ENCODE results near the gene GPR119. TPM values are rescaled to one million over a fixed set of nuclear protein-coding genes. Genes with fewer than 3 reads are reported as not detected.

The GPR119 gene
- total and polyA plus RNA-seq, 2 of the 4 experiments (the other 2 are of a cell fraction), result not detected

- Histone ChIP-seq H2BK15ac (ENCODE audit: low read depth, low read length) (no peak overlapping the region), H3K36me3 (ENCODE audit: control insufficient read depth, insufficient read depth, low read length) (peaks cover 8% of the 10 kb centered on the region), H2AFZ (replicated peaks; ENCODE audit: low read length, poor library complexity) (no peak overlapping the region), H3K27me3 (ENCODE audit: control insufficient read depth, insufficient read depth, low read length) (no peaks in the 10 kb centered on the region; the same call in 1 of the 2 replicates), H3K27ac (ENCODE audit: insufficient read depth, low read length) (no peak overlapping the region), H2AK5ac (ENCODE audit: low read depth, low read length) (no peak overlapping the region), H4K8ac (ENCODE audit: low read depth in 2 of 2, low read length in 2 of 2) (no peak overlapping the region), H3K9me1 (ENCODE audit: insufficient read depth, low read length) (no peaks in the 10 kb centered on the region), H3K18ac (ENCODE audit: low read depth, low read length) (no peak overlapping the region), H4K5ac (ENCODE audit: low read depth, low read length) (no peak overlapping the region), H3K4me1 (ENCODE audit: control insufficient read depth, insufficient read depth, low read length) (no peaks in the 10 kb centered on the region), H3K14ac (replicated peaks; ENCODE audit: low read depth, low read length) (no peak overlapping the region), H3K79me1 (ENCODE audit: low read depth in 1 of 2, low read length in 2 of 2) (no peaks in the 10 kb centered on the region), H3K56ac (ENCODE audit: extremely low read depth, insufficient read depth, low read length) (no peak overlapping the region), H3K23ac (ENCODE audit: low read depth, low read length) (no peak overlapping the region), H4K20me1 (ENCODE audit: insufficient read depth, low read length) (no peaks in the 10 kb centered on the region), H3K9ac (ENCODE audit: low read depth, low read length) (no peak overlapping the region), H2AK9ac (replicated peaks; ENCODE audit: low read depth, low read length, poor library complexity) (no peak overlapping the region), H3K4ac (ENCODE audit: low read depth, low read length) (no peak overlapping the region), H4K91ac (ENCODE audit: insufficient read depth, low read depth, low read length) (no peak overlapping the region), H2BK20ac (ENCODE audit: low read depth, low read length) (no peak overlapping the region), H2BK120ac (ENCODE audit: low read depth, low read length) (no peak overlapping the region), H2BK5ac (ENCODE audit: low read depth, low read length, poor library complexity, severe bottlenecking) (no peak overlapping the region), H3K4me3 (ENCODE audit: insufficient read depth, low read depth, low read length) (no peak overlapping the region), H3K9me3 (ENCODE audit: control insufficient read depth, insufficient read depth, low read length) (no peaks in the 10 kb centered on the region), H3K4me2 (ENCODE audit: low read depth, low read length) (no peak overlapping the region)
- DNase-seq (no peak), ATAC-seq (ENCODE audit: low read depth) (no peak)
- in situ Hi-C loops (cut with MboI; ENCODE audit: low sequenced_read_pairs), result no loop called here
- no TSS peak for BruUV-seq (replicated peaks)
- TF ChIP-seq RFX5 (IDR thresholded peaks at IDR 0.05; ENCODE audit: low read depth, low read length) (no peak), CHD1 (IDR thresholded peaks at IDR 0.05; ENCODE audit: low read depth, low read length) (no peak), FOS (IDR thresholded peaks at IDR 0.05; ENCODE audit: low read depth, low read length) (no peak), SMC3 (IDR thresholded peaks at IDR 0.05; ENCODE audit: low read depth, low read length) (no peak), USF2 (IDR thresholded peaks at IDR 0.05; ENCODE audit: low read depth, low read length) (no peak), CTCF (conservative IDR thresholded peaks at IDR 0.05; ENCODE audit: low read depth, low read length) (no peak), BHLHE40 (IDR thresholded peaks at IDR 0.05; ENCODE audit: low read depth, low read length) (no peak), MAFK (IDR thresholded peaks at IDR 0.05; ENCODE audit: low read depth, low read length) (no peak), POLR2A (IDR thresholded peaks at IDR 0.05; ENCODE audit: low read depth, low read length) (no peak), CEBPB (IDR thresholded peaks at IDR 0.05; ENCODE audit: low read depth, low read length) (no peak), NFE2L2 (IDR thresholded peaks at IDR 0.05; ENCODE audit: low read depth, low read length) (no peak), ELK1 (IDR thresholded peaks at IDR 0.05; ENCODE audit: borderline replicate concordance, low read depth, low read length) (no peak), MXI1 (IDR thresholded peaks at IDR 0.05; ENCODE audit: borderline replicate concordance, low read depth, low read length) (no peak), RAD21 (IDR thresholded peaks at IDR 0.05; ENCODE audit: low read length) (no peak), MAZ (IDR thresholded peaks at IDR 0.05; ENCODE audit: borderline replicate concordance, low read depth, low read length) (no peak), RCOR1 (IDR thresholded peaks at IDR 0.05; ENCODE audit: insufficient replicate concordance, low read length) (no peak)
- 69% methylated on average over 2 of the region's 5 CpGs; no CpG with 5 or more reads in 1 of the 2 experiments for WGBS, 2 experiments (ENCODE audit: extremely low coverage in 2 of 2, insufficient read length in 1 of 2)
- dilution Hi-C loops (cut with HindIII; ENCODE audit: low sequenced_read_pairs, unreplicated experiment), result no loop called here
- ChIA-PET CTCF (no interaction called here), POLR2A (ENCODE audit: unreplicated experiment) (no interaction called here)
- intact Hi-C loops (cut with micrococcal nuclease), result no loop called here
These were observed 29.3 kb upstream of the GPR119 start for GRCh38 chrX:130414800-130415199.

Measured in IMR-90 (cell line).